SK-N-SH (cell line): ENCODE data around the gene KCND3.

ENCODE experiments used
- CHD2 ChIP-seq: fragments of 150-350 bp; IDR thresholded peaks from 2 replicates; pipeline ENCODE4 v1.6.1; 2018; ENCODE audit warnings: low read length; ENCODE audit not compliant: partially characterized antibody
- CTCF ChIP-seq: fragments of 200-600 bp; sonication (generic); IDR thresholded peaks from 2 replicates; pipeline ENCODE4 v1.6.1; 2017; ENCODE audit warnings: antibody characterized with exemption, mild to moderate bottlenecking, moderate library complexity
- EP300 ChIP-seq, 2 experiments: IDR thresholded peaks; 2 replicates each; pipeline versions ENCODE4 v1.4.0 to v1.6.1; 2012; ENCODE audit warnings: borderline replicate concordance in 1 of 2, low read depth in 1 of 2, low read length in 1 of 2
- EZH2phosphoT487 ChIP-seq: fragments of 200-600 bp; sonication (generic); IDR thresholded peaks from 2 replicates; pipeline ENCODE4 v1.6.1; 2017; ENCODE audit warnings: low read depth, mixed run types, mild to moderate bottlenecking, antibody characterized with exemption, moderate library complexity, borderline replicate concordance
- FOXM1 ChIP-seq: IDR thresholded peaks from 2 replicates; pipeline ENCODE4 v1.4.0; 2012; ENCODE audit warnings: low read depth, mild to moderate bottlenecking
- NFIC ChIP-seq: IDR thresholded peaks from 2 replicates; pipeline ENCODE4 v1.4.0; 2012; ENCODE audit warnings: borderline replicate concordance
- RCOR1 ChIP-seq: fragments of 150-350 bp; IDR thresholded peaks from 2 replicates; pipeline ENCODE4 v1.6.1; 2017; ENCODE audit warnings: antibody characterized with exemption, low read length
- SIN3A ChIP-seq: IDR thresholded peaks from 2 replicates; pipeline ENCODE4 v1.6.1; 2012; ENCODE audit warnings: low read depth, mild to moderate bottlenecking, low read length, moderate library complexity, borderline replicate concordance
- TAF1 ChIP-seq: IDR thresholded peaks from 2 replicates; pipeline ENCODE4 v1.6.1; 2012; ENCODE audit warnings: low read depth, mild to moderate bottlenecking, low read length, moderate library complexity, borderline replicate concordance
- ZBTB33 ChIP-seq: IDR thresholded peaks from 2 replicates; pipeline ENCODE4 v1.4.0; 2012; ENCODE audit warnings: low read depth, borderline replicate concordance
- TF ChIP-seq, protein P1 (sequence below): IDR thresholded peaks from 2 replicates; pipeline ENCODE4 v1.4.0; 2012; ENCODE audit warnings: low read depth
- TF ChIP-seq, protein P2 (sequence below): IDR thresholded peaks from 2 replicates; pipeline ENCODE4 v1.6.1; 2012; ENCODE audit warnings: mild to moderate bottlenecking, low read depth, low read length, moderate library complexity

- TF ChIP-seq CHD2, result no peak
- no peak for TF ChIP-seq CTCF
- no peak for TF ChIP-seq ZBTB33
- TF ChIP-seq NFIC, result no peak
- TF ChIP-seq, protein P1, sequence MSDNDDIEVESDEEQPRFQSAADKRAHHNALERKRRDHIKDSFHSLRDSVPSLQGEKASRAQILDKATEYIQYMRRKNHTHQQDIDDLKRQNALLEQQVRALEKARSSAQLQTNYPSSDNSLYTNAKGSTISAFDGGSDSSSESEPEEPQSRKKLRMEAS, result no peak
- no peak for TF ChIP-seq RCOR1
- no peak for TF ChIP-seq EZH2phosphoT487
- no peak for TF ChIP-seq FOXM1
- TF ChIP-seq EP300 (IDR thresholded peaks at IDR 0.05; ENCODE audit: borderline replicate concordance in 1 of 2, low read depth in 1 of 2, low read length in 1 of 2), result no peak
- no peak for TF ChIP-seq SIN3A
- TF ChIP-seq TAF1, result no peak
- TF ChIP-seq, protein P2, sequence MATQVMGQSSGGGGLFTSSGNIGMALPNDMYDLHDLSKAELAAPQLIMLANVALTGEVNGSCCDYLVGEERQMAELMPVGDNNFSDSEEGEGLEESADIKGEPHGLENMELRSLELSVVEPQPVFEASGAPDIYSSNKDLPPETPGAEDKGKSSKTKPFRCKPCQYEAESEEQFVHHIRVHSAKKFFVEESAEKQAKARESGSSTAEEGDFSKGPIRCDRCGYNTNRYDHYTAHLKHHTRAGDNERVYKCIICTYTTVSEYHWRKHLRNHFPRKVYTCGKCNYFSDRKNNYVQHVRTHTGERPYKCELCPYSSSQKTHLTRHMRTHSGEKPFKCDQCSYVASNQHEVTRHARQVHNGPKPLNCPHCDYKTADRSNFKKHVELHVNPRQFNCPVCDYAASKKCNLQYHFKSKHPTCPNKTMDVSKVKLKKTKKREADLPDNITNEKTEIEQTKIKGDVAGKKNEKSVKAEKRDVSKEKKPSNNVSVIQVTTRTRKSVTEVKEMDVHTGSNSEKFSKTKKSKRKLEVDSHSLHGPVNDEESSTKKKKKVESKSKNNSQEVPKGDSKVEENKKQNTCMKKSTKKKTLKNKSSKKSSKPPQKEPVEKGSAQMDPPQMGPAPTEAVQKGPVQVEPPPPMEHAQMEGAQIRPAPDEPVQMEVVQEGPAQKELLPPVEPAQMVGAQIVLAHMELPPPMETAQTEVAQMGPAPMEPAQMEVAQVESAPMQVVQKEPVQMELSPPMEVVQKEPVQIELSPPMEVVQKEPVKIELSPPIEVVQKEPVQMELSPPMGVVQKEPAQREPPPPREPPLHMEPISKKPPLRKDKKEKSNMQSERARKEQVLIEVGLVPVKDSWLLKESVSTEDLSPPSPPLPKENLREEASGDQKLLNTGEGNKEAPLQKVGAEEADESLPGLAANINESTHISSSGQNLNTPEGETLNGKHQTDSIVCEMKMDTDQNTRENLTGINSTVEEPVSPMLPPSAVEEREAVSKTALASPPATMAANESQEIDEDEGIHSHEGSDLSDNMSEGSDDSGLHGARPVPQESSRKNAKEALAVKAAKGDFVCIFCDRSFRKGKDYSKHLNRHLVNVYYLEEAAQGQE, result no peak
Measured at GRCh38 chr1:111978695-111979094, 10.8 kb downstream of the KCND3 start.
